ENCODE results near the gene NEUROG2.

NEUROG2 gene

DNA sequence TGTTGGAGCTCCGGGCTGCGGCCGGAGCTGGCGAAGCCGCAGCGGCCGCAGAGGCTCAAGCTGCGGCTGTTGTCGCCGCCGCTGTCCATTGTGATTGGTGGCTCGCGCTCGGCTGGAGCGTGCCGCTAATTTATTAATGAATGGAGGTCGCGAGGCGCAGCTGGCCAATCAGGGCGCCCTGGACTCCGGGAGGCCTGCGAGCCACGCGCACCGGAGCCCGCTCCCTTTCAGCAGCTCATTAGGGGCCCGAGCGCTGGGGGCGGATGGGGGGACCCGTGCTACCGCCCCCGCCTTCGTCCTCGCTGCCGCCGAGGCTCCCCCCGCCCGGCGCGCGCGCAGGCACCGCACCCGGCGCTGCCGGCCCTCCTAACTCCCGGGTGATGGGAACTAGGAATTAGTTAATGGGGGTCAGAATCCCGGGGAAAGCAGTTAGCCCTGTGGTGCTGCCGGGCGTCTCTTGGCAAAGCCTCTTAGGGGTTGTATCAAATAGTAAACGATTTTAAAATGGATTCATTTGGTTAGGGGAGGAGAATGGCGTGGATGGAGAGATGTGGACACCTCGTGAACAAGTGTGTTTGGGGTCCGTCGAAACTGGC, 589 bp upstream of the NEUROG2 start:
- Mint-ChIP-seq H3K36me3 (ENCODE audit: low read depth) (peaks cover 6% of the 10 kb centered on the region), H3K9me3 (no peaks in the 10 kb centered on the region), H3K4me1 (ENCODE audit: low read depth) (peaks cover 67% of the 10 kb centered on the region), H3K4me3 (peak overlapping the region; percentile 89), H3K27ac (peak overlapping the region; percentile 20), H3K27me3 (peaks cover 97% of the 10 kb centered on the region)
- intact Hi-C loops (cut with micrococcal nuclease), result no loop called here

DNA sequence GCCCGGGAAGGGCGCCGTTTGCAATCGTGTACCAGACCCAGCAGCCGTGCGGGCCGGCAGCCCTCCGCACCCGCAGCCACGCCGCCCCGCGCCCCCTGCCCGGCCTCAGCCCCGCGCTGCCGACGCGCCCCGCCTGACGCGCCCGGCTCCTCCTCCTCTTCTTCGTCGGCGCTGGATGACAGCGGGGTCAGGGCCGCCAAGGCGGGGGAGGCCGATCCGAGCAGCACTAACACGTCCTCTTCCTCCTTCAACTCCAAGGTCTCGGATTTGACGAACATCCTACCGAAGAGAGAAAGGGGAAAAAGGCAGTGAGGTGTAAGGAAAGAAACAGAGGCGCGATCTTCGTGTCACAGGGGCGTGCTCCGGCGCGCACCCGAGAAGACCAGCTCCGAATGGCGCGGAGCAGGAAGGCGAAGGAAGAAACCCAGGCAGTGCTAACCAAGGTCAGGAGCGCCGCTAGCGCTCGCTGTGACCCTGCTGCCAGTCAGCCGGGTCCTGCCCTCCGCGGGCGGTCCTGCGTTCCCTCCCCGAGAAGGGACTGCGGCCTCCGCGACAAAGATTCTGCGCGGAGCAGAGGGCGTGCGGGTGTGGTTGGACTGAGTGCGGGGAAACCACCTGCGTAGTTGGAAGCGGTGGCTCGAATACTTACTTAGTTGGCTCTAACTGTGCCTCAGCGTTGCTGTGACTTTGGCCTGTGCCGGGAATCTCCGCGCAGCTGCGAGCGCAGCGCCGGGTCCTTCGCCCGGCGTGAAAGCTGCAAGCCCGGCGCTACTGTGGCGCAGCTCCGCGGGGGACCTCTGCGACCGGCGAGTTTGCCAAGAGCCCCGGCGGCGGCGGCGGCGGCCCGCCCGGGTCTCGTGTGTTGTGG, 548 bp downstream of the NEUROG2 start:
- peak overlapping the region; percentile 89 for H3K4me3 Mint-ChIP-seq
- intact Hi-C loops (cut with micrococcal nuclease), result no loop called here
- peaks cover 62% of the 10 kb centered on the region for H3K4me1 Mint-ChIP-seq (ENCODE audit: low read depth)
- peaks cover 6% of the 10 kb centered on the region for H3K36me3 Mint-ChIP-seq (ENCODE audit: low read depth)
- H3K27ac Mint-ChIP-seq, result no peak overlapping the region
- peaks cover 97% of the 10 kb centered on the region for H3K27me3 Mint-ChIP-seq
- H3K9me3 Mint-ChIP-seq, result no peaks in the 10 kb centered on the region

DNA sequence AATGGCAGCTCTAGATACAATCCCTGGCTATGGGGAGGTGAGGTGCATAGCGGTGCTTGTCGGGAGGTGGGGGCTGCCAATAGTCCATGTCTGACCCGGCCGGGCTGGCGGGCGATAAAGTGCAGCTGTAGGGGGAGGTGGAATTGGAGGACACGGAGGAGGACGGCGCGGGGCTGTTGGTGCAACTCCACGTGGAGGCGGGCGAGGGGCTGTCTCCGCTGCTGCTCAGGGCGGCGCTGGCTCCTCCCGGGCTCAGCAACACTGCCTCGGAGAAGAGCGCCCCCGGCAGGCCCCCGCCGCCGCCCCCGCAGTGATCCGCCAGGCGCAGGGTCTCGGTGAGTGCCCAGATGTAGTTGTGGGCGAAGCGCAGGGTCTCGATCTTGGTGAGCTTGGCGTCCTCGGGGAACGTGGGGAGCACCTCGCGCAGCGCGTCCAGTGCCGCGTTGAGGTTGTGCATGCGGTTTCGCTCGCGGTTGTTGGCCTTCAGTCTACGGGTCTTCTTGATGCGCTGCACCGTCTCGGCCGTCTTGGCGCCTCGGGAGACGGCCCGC, 1.3 kb downstream of the NEUROG2 start:
- intact Hi-C loops (cut with micrococcal nuclease), result no loop called here

DNA sequence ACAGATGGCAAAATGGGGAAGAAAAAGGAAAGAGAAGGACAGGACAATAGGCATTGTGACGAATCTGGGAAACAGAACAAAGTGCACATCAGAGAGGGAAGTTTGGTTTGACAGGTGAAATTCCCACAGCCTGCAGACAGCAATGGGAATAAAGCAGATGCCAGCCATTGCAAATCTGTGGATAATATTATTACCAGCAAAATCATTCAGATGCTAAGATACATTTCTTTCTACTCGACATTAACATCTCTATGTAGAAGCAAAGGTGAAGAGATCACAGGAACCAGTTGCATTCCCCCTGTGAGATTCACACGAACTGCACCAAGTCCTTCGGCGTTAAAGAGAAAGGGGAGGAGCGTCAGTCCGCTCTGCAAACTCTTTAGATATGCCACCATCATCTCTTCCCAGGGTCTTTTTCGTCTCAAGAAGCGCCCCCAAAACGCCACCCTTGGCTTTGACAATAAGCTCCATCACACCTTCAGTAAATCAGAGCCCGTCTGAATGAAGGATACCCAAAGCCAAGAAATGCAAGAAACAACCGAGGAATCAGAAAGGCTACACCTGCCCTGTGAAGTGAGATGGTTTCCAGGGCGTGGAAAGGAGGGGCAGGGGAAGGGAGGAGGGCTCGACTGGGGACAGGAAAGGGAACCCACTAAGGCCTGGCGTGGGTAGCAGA, 1.9 kb downstream of the NEUROG2 start:
- peaks cover 6% of the 10 kb centered on the region for H3K36me3 Mint-ChIP-seq (ENCODE audit: low read depth)
- intact Hi-C loops (cut with micrococcal nuclease), result no loop called here
- H3K9me3 Mint-ChIP-seq, result no peaks in the 10 kb centered on the region
- H3K27me3 Mint-ChIP-seq, result peaks cover 96% of the 10 kb centered on the region
- H3K4me3 Mint-ChIP-seq, result peak overlapping the region; percentile 89
- peaks cover 65% of the 10 kb centered on the region for H3K4me1 Mint-ChIP-seq (ENCODE audit: low read depth)
- H3K27ac Mint-ChIP-seq, result no peak overlapping the region

More for the DNA sequence above, 1.3 kb downstream of the NEUROG2 start:
- peaks cover 59% of the 10 kb centered on the region for H3K4me1 Mint-ChIP-seq (ENCODE audit: low read depth)
- peaks cover 6% of the 10 kb centered on the region for H3K36me3 Mint-ChIP-seq (ENCODE audit: low read depth)
- no peaks in the 10 kb centered on the region for H3K9me3 Mint-ChIP-seq
- H3K4me3 Mint-ChIP-seq, result peak overlapping the region; percentile 89
- peaks cover 96% of the 10 kb centered on the region for H3K27me3 Mint-ChIP-seq
- H3K27ac Mint-ChIP-seq, result no peak overlapping the region

DNA sequence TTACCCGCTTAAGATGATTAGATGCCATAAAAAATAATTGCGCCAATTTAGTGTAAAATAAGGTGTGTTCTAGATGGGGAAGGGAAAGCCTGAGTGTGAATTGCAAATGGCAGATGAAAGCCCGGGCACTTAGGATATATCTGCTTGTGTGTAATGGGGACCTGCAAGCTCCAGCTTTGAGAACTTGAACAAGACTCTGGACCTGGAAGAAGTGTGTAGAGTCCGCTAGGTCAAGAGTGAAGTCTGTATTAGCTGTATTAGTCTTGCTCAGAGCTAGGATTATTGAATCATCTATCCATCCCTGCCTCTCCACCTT, 4.2 kb downstream of the NEUROG2 start:
- Mint-ChIP-seq H3K36me3 (ENCODE audit: low read depth) (peaks cover 6% of the 10 kb centered on the region), H3K27ac (no peak overlapping the region), H3K4me1 (ENCODE audit: low read depth) (peaks cover 52% of the 10 kb centered on the region), H3K4me3 (no peak overlapping the region), H3K9me3 (no peaks in the 10 kb centered on the region), H3K27me3 (peaks cover 95% of the 10 kb centered on the region)
- intact Hi-C loops (cut with micrococcal nuclease), result no loop called here

DNA sequence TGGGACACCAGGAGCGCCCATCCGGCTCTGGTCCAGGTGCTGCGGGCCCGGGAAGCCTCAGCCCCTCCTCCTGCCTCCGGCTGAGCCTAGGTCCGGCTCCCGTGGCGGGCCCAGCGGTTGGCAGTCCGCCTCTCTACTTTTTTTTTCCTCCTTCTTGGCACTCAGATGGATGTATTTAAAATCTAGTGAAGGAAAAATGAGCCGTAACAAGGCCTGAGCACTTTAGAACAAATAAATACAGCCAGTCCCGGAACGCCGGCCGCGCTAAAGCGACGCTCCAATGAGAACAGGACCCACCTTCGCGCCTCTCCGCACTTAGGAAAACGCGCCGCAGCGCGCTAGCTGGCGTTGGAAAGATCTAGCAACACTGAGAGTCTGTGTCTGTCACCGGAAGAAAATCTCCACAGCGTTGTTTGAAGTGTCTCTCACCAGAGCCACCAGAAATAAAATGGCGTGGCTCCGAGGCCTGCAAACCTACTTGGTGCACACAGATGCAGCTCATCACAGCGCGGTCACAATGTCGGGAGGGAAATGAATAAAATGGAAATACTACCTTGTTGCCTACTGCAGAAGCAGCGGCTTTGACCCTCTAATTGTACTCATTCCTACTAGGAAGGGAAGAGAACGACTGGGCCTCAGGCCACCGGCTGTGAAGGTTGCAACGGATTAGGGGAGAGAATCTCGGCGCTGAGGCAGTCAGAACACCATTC, 4.7 kb downstream of the NEUROG2 start:
- H3K36me3 Mint-ChIP-seq (ENCODE audit: low read depth), result peaks cover 6% of the 10 kb centered on the region
- H3K4me3 Mint-ChIP-seq, result no peak overlapping the region
- peaks cover 47% of the 10 kb centered on the region for H3K4me1 Mint-ChIP-seq (ENCODE audit: low read depth)
- intact Hi-C loops (cut with micrococcal nuclease), result no loop called here
- H3K9me3 Mint-ChIP-seq, result no peaks in the 10 kb centered on the region
- no peak overlapping the region for H3K27ac Mint-ChIP-seq
- H3K27me3 Mint-ChIP-seq, result peaks cover 96% of the 10 kb centered on the region

DNA sequence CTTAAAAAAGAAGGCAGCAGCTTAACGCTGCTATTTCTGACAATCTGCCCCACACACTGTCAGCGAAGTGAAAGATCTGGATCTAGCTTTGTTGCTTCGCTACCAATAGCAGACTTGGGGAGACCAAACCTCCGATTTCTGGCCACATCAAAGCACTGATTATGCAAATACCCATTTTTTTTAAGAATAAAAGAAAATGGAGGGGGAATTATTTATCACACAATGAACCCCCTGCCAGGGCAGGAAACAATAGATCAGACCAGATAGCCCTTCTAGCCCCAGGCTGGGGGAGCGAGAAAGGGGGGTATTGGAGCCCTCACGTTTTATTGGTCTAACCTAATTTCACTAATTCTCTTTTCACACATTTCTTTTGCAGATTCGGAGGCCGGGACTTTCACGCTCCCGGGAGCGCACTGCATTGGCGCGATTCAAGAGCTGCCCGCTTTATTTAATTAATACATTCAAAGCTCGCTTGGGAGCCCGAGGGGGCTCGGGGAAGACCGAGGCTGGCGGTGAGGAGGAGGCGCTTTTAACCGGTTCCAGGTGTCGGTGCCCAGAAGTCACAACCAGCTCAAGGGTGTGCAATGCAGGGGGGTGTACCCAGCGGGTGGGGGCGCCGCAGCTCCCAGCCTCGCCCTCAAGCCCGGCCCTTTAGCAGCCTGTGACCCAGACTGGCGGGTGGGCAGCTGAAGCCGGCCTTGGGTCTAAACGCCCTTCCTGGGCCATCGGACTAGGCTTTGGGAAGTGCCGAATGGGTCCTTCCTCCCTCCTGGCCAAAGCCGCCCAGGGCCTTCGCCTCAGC, 5.5 kb downstream of the NEUROG2 start:
- Mint-ChIP-seq H3K36me3 (ENCODE audit: low read depth) (peaks cover 5% of the 10 kb centered on the region), H3K9me3 (no peaks in the 10 kb centered on the region), H3K27ac (no peak overlapping the region), H3K27me3 (peaks cover 96% of the 10 kb centered on the region), H3K4me1 (ENCODE audit: low read depth) (peaks cover 40% of the 10 kb centered on the region), H3K4me3 (no peak overlapping the region)
- intact Hi-C loops (cut with micrococcal nuclease), result no loop called here

DNA sequence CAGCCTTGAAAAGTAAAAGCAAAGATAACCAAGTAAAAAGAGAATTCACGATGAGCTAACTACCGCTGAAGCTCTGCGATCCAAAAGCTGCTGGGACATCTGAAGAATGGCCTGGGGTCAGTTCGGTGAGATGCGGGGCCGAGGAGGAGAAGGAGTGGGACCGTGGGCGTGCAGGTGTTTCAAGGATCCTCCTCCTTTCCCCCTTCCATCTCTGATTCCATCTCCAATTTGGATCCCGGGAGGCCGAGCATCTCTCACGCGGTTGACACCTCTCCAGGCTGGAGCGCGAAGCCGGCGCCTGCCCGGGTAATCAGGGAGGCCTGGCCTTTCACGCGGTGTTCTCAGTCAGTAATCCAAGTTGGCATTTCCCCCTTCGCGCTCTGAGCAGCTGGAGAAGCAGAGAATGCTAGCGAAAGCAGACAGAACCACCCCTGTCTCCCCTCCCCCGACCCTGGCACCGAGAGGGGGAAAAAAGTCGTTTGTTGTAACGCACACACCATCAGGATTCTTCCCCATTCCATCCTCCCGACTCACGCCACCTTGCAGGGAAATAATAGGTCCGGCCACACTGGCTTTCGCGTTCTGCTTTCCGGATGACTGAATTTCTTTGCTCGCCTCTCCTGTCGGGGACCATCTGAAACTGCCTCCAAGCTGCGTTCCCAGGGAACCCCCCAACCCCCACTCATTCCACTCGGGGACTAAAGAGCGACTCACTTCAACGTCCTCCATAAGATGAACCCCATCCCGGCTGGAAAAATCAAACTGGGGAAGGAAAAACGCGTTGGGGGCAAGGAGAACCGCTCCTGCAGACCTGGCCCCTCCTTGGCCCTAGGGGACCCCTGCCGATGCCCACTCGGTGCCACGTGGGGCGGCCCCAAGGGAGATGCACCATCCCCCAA, 6.5 kb downstream of the NEUROG2 start:
- Mint-ChIP-seq H3K36me3 (ENCODE audit: low read depth) (no peaks in the 10 kb centered on the region), H3K27ac (no peak overlapping the region), H3K27me3 (peaks cover 91% of the 10 kb centered on the region), H3K4me3 (peak overlapping the region; percentile 7), H3K4me1 (ENCODE audit: low read depth) (peaks cover 30% of the 10 kb centered on the region), H3K9me3 (no peaks in the 10 kb centered on the region)
- intact Hi-C loops (cut with micrococcal nuclease), result no loop called here

DNA sequence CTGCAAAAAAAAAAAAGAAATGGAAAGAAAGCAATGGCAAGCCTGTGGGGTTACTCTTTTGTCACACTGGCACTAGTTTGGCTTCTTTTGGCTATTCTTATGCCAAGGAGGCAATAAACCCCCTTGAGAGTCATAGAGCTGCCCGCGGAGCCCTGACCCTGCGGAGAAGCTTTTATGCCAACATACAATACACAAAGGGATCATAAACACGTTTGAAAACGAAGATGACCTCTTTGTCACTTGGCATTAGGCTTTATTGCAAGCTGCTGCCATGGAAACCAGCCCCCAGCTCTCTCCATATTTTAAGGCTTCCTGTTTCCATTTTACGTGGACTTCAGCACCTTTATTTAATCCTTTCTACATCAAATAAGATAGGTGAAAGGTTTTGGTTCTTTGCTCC, 7.6 kb downstream of the NEUROG2 start:
- H3K9me3 Mint-ChIP-seq, result no peaks in the 10 kb centered on the region
- H3K27me3 Mint-ChIP-seq, result peaks cover 86% of the 10 kb centered on the region
- H3K27ac Mint-ChIP-seq, result no peak overlapping the region
- H3K4me3 Mint-ChIP-seq, result no peak overlapping the region
- H3K4me1 Mint-ChIP-seq (ENCODE audit: low read depth), result peaks cover 20% of the 10 kb centered on the region
- H3K36me3 Mint-ChIP-seq (ENCODE audit: low read depth), result no peaks in the 10 kb centered on the region
- intact Hi-C loops (cut with micrococcal nuclease), result no loop called here

DNA sequence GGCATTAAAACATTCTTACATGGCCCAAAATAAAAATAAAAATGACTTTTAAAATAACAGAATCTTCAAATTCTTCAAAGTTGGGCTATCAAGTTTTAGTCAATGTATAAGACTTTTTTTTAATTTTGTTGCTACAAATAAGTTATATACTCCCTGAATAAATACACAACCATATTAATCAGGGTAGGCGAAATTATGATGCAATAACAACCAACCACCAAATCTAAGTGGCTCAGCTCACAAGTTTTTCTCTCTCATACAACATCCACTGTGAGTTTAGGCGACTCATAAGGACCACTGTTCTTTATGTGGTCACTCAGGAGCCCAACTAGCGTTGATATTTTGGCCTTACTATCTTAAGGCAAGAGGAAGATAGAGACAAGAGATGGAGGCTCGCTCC, 11.2 kb downstream of the NEUROG2 start:
- intact Hi-C loops (cut with micrococcal nuclease), result no loop called here
- Mint-ChIP-seq H3K9me3 (no peaks in the 10 kb centered on the region), H3K27ac (no peak overlapping the region), H3K4me1 (ENCODE audit: low read depth) (peaks cover 9% of the 10 kb centered on the region), H3K27me3 (peaks cover 73% of the 10 kb centered on the region), H3K4me3 (no peak overlapping the region), H3K36me3 (ENCODE audit: low read depth) (no peaks in the 10 kb centered on the region)

DNA sequence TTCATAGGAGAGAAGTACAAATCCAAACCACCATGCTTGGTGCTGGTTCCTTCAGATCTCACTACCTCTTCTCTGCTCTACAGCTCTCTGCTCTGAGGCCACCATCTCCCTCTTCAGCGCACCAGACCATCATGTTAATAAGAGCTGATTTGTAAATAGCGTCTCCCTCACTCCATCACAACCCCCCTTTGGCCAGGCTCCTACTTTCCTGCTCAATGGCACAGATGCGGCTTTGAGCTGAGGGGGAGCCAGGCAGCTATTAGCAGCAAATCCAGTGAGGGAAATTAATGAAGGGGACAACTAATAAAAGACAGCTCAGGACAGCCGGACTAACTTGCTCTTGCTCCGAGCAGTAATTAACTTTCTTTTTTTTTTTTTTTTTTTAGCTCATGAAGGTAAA, 13.1 kb downstream of the NEUROG2 start:
- no peaks in the 10 kb centered on the region for H3K4me1 Mint-ChIP-seq (ENCODE audit: low read depth)
- no peaks in the 10 kb centered on the region for H3K36me3 Mint-ChIP-seq (ENCODE audit: low read depth)
- H3K9me3 Mint-ChIP-seq, result no peaks in the 10 kb centered on the region
- peaks cover 59% of the 10 kb centered on the region for H3K27me3 Mint-ChIP-seq
- no peak overlapping the region for H3K4me3 Mint-ChIP-seq
- no peak overlapping the region for H3K27ac Mint-ChIP-seq
- intact Hi-C loops (cut with micrococcal nuclease), result no loop called here

DNA sequence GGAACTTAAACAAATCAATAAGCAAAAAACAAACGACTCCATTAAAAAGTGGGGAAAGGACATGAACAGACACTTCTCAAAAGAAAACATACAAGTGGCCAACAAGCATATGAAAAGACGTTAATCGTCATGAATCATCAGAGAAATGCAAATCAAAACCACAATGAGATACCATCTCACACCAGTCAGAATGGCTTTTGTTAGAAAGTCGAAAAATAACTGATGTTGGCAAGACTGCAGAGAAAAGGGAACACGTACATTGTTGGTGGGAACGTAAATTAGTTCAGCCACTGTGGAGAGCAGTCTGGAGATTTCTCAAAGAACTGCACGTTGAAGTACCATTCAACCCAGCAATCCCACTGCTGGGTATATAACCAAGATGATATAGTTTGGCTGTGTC, 23.7 kb downstream of the NEUROG2 start:
- intact Hi-C loops (cut with micrococcal nuclease), result no loop called here
- H3K27ac Mint-ChIP-seq, result no peak overlapping the region
- H3K4me3 Mint-ChIP-seq, result no peak overlapping the region
- peaks cover 16% of the 10 kb centered on the region for H3K27me3 Mint-ChIP-seq
- H3K36me3 Mint-ChIP-seq (ENCODE audit: low read depth), result no peaks in the 10 kb centered on the region
- peaks cover 28% of the 10 kb centered on the region for H3K9me3 Mint-ChIP-seq
- no peaks in the 10 kb centered on the region for H3K4me1 Mint-ChIP-seq (ENCODE audit: low read depth)

All from dendritic cell treated with granulocyte-macrophage colony-stimulating factor and Interleukin-4, amounts not matched to agents 40 ng/mL and 50 ng/mL, for 4 days (primary cell).